Activated naive CD8-positive, alpha-beta T cell treated with anti-CD3 and anti-CD28 coated beads, Interleukin-2, amount 10 ng/mL, durations not matched to agents 7 days and 5 days (primary cell): ENCODE results near the gene TGFBR3L. TPM values are rescaled to one million over a fixed set of nuclear protein-coding genes. Genes with fewer than 3 reads are reported as not detected.
"Not testable (repeated sequence)": the region's sequence is repeated elsewhere in the genome, so short reads cannot be mapped to it uniquely, and the experiment has no call there.

Source experiments
- ATAC-seq: fragments of 150-1000 bp; cut with Tn5 transposase; one replicate; pipeline ENCODE4 v1.10.0; 2021; ENCODE audit warnings: low read depth, moderate library complexity
- POLR2A ChIA-PET: fragments of 350-600 bp; sonication (Branson Sonifier 250); formaldehyde crosslinking; loops from one replicate; lab custom pipeline; 2021; ENCODE audit warnings: antibody characterized with exemption; lab: Charles Lee
- DNase-seq: peaks from one replicate; pipeline ENCODE4 v3.0.0; 2021
- H3K27ac Mint-ChIP-seq: one replicate; pipeline ENCODE4 v1.8.0; 2022; ENCODE audit warnings: mild to moderate bottlenecking, mixed read lengths
- H3K27me3 Mint-ChIP-seq: one replicate; pipeline ENCODE4 v1.8.0; 2022; ENCODE audit warnings: mild to moderate bottlenecking, moderate library complexity, mixed read lengths
- H3K36me3 Mint-ChIP-seq: one replicate; pipeline ENCODE4 v1.8.0; 2021; ENCODE audit warnings: mild to moderate bottlenecking, mixed read lengths
- H3K4me1 Mint-ChIP-seq: one replicate; pipeline ENCODE4 v1.8.0; 2021; ENCODE audit warnings: mixed read lengths
- H3K4me3 Mint-ChIP-seq: one replicate; pipeline ENCODE4 v1.8.0; 2022; ENCODE audit warnings: mild to moderate bottlenecking, moderate library complexity, mixed read lengths
- H3K9me3 Mint-ChIP-seq: one replicate; pipeline ENCODE4 v1.8.0; 2021; ENCODE audit warnings: mixed read lengths
- total RNA-seq, 2 experiments: library from RNA; stranded (reverse); gene quantifications; one replicate each; pipeline ENCODE4 v1.2.3, GENCODE V29; 2021

The TGFBR3L gene
- total RNA-seq, 2 experiments from 2014 or later: 2.2 to 3.6 TPM

DNA sequence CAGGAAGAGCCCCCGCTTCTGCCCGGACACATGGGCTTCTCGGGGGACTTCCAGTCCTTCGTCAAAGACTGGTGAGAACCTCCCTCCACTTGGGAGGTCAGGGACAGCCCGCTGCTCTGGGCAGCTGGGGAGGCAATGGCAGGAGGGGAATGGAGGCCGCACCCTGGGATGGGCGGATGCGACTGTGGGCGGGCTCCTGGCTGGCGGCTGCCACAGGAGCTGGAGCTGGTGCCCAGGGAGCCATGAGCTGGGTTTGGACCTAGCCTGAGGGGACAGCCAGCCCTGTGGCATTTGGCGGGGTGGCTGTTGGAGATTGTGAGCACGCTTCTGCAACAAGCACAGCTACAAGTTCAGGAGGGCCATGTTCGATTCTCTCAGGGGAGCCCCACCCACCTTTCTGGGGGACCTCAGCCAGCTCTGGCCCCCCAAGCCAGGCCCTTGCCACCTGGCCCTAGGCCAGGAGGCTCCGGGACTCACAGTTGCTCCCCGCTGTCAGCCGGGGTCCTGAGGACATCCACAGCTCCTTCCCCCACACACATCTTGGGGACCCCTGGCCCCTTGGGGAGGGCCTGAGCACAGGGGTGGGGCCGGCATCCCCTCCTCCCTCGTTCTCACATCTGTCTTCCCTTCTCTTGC, 3.0 kb upstream of the TGFBR3L start:
- Mint-ChIP-seq H3K4me1 (peaks cover 4% of the 10 kb centered on the region), H3K4me3 (no peak overlapping the region), H3K27me3 (peaks cover 16% of the 10 kb centered on the region), H3K9me3 (no peaks in the 10 kb centered on the region), H3K36me3 (peaks cover 8% of the 10 kb centered on the region), H3K27ac (no peak overlapping the region)
- DNase-seq: no peak
- ATAC-seq: no peak
- POLR2A ChIA-PET: interaction anchor here (1.8 kb wide), 1 partner anchor 8 kb away, joined by 5 read pairs; the partner anchor contains the start of gene MAP2K7

GRCh38 chr19:7912144-7912696, 2.4 kb upstream of the TGFBR3L start:
- Mint-ChIP-seq H3K4me3 (no peak overlapping the region), H3K36me3 (peaks cover 8% of the 10 kb centered on the region), H3K9me3 (no peaks in the 10 kb centered on the region), H3K27me3 (peaks cover 20% of the 10 kb centered on the region), H3K4me1 (peaks cover 4% of the 10 kb centered on the region), H3K27ac (no peak overlapping the region)
- ATAC-seq: no peak
- DNase-seq: no peak
- POLR2A ChIA-PET: interaction anchor here (1.8 kb wide), 1 partner anchor 9 kb away, joined by 5 read pairs; the partner anchor contains the start of gene MAP2K7

GRCh38 chr19:7912697-7913564, 1.7 kb upstream of the TGFBR3L start:
- DNase-seq: no peak
- H3K4me3 Mint-ChIP-seq: no peak overlapping the region
- POLR2A ChIA-PET: interaction anchor here (1.8 kb wide), 1 partner anchor 9 kb away, joined by 5 read pairs; the partner anchor contains the start of gene MAP2K7

GRCh38 chr19:7913652-7914051, 978 bp upstream of the TGFBR3L start:
- Mint-ChIP-seq H3K27ac (no peak overlapping the region), H3K4me1 (peaks cover 8% of the 10 kb centered on the region), H3K4me3 (no peak overlapping the region), H3K27me3 (peaks cover 31% of the 10 kb centered on the region), H3K9me3 (no peaks in the 10 kb centered on the region), H3K36me3 (peaks cover 10% of the 10 kb centered on the region)
- ATAC-seq (no peak), DNase-seq (no peak)
- POLR2A ChIA-PET: no interaction called here

More at GRCh38 chr19:7912697-7913564, 1.7 kb upstream of the TGFBR3L start:
- H3K9me3 Mint-ChIP-seq: no peaks in the 10 kb centered on the region
- H3K27me3 Mint-ChIP-seq: peaks cover 24% of the 10 kb centered on the region
- peaks cover 9% of the 10 kb centered on the region for H3K36me3 Mint-ChIP-seq
- ATAC-seq: no peak
- peaks cover 5% of the 10 kb centered on the region for H3K4me1 Mint-ChIP-seq
- H3K27ac Mint-ChIP-seq: no peak overlapping the region

- H3K27me3 Mint-ChIP-seq: peaks cover 34% of the 10 kb centered on the region
- H3K4me1 Mint-ChIP-seq: peaks cover 8% of the 10 kb centered on the region
- DNase-seq: no peak
- POLR2A ChIA-PET: no interaction called here
- H3K4me3 Mint-ChIP-seq: no peak overlapping the region
- no peaks in the 10 kb centered on the region for H3K9me3 Mint-ChIP-seq
- H3K27ac Mint-ChIP-seq: no peak overlapping the region
- H3K36me3 Mint-ChIP-seq: peaks cover 10% of the 10 kb centered on the region
- no peak for ATAC-seq
These were observed 531 bp upstream of the TGFBR3L start for GRCh38 chr19:7914099-7914498.

DNA sequence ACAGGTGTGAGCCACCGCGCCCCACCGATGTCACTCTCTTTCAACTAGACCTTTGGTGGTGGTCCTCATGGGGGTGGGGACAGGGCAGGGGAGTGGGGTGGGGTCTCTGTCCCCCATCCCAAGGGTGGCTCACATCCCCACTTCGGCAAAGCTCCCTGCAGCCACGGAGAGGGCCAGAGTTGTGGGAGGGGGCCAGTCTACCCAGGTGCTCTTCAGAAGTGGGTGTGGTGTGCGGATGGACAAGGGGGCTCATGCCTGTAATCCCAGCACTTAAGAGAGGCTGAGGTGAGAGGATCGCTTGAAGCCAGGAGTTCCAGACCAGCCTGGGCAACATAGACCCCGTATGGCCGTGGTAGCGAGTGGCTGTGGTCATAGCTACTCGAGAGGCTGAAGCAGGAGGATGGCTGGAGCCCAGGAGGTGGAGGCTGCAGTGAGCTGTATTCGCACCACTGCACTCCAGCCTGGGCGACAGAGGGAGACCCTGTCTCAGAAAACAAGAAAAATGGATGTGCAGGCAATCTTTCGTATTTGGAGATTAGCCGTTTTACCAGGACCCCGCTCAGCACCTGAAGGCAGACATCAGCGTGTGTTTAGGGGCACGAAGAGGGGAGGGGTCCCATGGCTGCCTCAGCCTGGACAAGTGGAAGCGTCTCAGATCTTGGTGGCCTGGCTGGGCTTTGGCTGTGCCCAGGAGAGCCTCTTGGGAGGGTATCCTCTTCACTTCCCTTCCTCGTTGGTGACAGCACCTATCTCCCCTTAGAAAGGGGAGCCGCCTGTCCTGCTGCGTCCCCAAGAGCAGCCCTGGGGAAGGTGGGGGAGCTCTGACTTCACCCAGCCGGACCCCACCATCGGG, 846 bp downstream of the TGFBR3L start:
- DNase-seq (no peak), ATAC-seq (no peak)
- peaks cover 43% of the 10 kb centered on the region for H3K27me3 Mint-ChIP-seq
- no peaks in the 10 kb centered on the region for H3K9me3 Mint-ChIP-seq
- H3K36me3 Mint-ChIP-seq: peaks cover 10% of the 10 kb centered on the region
- POLR2A ChIA-PET: interaction anchor here (1.2 kb wide), 1 partner anchor 12 kb away, joined by 6 read pairs; the partner anchor contains the start of gene MAP2K7
- H3K27ac Mint-ChIP-seq: no peak overlapping the region
- H3K4me3 Mint-ChIP-seq: peak overlapping the region; percentile 57
- peaks cover 15% of the 10 kb centered on the region for H3K4me1 Mint-ChIP-seq

DNA sequence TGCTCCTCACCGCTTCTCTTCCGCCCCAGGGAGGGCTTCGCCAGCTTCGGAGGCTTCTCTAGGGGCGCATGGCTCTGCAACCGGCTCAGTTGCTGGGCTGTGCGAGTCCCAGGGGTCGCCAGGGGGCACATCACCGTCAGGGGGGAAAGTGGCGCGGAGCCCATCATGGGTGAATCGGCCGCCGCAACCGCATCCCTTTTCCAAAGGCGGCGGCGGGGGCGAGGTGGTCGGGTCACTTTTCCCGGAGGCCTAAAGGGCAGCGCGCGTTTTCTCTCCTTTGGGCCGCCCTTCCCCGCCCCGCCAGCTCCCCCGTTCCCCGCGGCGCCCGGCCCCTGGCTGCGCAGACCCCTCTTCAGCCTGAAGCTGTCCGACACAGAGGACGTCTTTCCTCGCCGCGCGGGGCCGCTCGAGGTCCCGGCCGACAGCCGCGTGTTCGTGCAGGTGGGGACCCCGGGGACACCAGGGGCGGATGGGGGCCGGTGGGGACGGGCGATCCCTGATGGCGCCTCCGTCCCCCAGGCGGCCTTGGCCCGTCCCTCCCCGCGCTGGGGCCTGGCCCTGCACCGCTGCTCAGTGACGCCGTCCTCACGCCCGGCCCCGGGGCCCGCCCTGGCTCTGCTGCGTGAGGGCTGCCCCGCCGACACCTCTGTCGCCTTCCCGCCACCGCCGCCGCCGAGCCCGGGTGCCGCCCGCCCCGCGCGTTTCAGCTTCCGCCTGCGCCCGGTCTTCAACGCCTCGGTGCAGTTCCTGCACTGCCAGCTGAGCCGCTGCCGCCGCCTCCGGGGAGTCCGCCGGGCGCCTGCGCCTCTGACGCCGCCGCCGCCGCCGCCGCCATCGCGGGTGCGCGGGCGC, 1.7 kb downstream of the TGFBR3L start:
- POLR2A ChIA-PET: interaction anchor here (1.2 kb wide), 1 partner anchor 13 kb away, joined by 6 read pairs; the partner anchor contains the start of gene MAP2K7
- H3K36me3 Mint-ChIP-seq: peaks cover 7% of the 10 kb centered on the region
- ATAC-seq (peak; percentile 9), DNase-seq (peak; percentile 78)
- peaks cover 18% of the 10 kb centered on the region for H3K4me1 Mint-ChIP-seq
- peaks cover 43% of the 10 kb centered on the region for H3K27me3 Mint-ChIP-seq
- H3K27ac Mint-ChIP-seq: no peak overlapping the region
- peak overlapping the region; percentile 78 for H3K4me3 Mint-ChIP-seq
- H3K9me3 Mint-ChIP-seq: no peaks in the 10 kb centered on the region

DNA sequence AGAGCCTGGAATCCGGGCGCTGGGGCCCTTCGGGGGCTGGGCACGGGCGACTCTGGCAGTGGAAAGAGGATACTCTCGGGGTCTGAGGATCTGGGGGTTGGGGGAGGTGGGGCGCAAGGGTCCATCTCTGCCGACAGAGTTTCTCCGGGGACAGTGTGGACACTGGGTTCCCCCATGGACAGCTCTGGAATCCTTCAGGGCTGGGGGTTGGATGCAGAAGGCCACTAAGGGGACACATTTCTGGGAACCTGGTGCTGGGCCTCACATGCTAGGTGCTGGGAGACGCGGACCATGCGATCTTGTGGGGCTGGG, 2.3 kb downstream of the TGFBR3L start:
- peaks cover 43% of the 10 kb centered on the region for H3K27me3 Mint-ChIP-seq
- H3K36me3 Mint-ChIP-seq: peaks cover 6% of the 10 kb centered on the region
- peak overlapping the region; percentile 78 for H3K4me3 Mint-ChIP-seq
- H3K27ac Mint-ChIP-seq: peak overlapping the region; percentile 56
- no peak for DNase-seq
- H3K9me3 Mint-ChIP-seq: no peaks in the 10 kb centered on the region
- POLR2A ChIA-PET: interaction anchor here (0.9 kb wide), 1 partner anchor 13 kb away, joined by 4 read pairs; the partner anchor contains the start of gene MAP2K7
- no peak for ATAC-seq
- peaks cover 20% of the 10 kb centered on the region for H3K4me1 Mint-ChIP-seq

DNA sequence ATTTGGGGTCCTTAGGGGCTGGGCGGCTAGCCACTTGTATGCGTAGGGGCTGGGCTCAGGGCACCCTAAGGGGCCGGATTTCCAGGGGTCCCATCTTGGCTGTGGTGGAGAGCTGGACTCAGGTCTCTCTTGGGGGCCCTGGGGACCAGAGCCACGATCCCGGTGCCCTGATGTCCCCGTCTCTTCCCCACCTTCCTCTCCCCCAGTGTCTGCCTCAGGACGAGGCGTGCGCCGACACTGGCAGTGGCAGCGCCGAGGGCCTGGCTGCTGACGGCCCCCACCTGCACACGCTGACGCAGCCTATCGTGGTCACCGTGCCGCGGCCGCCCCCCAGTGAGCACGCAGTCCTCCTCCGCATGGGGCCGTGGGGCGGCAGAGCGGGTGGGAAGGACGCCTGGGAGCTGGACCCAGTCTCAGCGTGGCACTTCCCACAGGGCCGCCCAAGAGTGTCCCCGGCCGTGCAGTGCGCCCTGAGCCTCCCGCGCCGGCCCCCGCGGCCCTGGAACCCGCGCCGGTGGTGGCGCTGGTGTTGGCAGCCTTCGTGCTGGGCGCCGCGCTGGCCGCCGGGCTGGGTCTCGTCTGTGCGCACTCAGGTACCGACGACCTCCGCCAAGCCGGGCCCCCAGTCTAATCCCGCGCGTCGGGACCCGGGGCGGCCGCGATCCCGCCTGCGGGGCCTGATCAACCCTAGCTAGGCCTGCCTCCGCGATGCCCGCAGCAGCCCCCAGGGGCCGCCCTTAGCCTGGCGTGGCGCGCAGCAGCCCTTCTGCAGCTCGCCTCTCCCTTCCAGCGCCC, 2.8 kb downstream of the TGFBR3L start:
- peaks cover 5% of the 10 kb centered on the region for H3K36me3 Mint-ChIP-seq
- peak; percentile 73 for DNase-seq
- H3K4me1 Mint-ChIP-seq: peaks cover 22% of the 10 kb centered on the region
- peak; percentile 11 for ATAC-seq
- H3K9me3 Mint-ChIP-seq: no peaks in the 10 kb centered on the region
- H3K27me3 Mint-ChIP-seq: peaks cover 43% of the 10 kb centered on the region
- H3K27ac Mint-ChIP-seq: peak overlapping the region; percentile 38
- peak overlapping the region; percentile 78 for H3K4me3 Mint-ChIP-seq
- POLR2A ChIA-PET: interaction anchor here (0.6 to 1.9 kb wide), 4 partner anchors 14 to 26 kb away, joined by 3 to 4 read pairs (median 4); partner anchors contain the start of genes MAP2K7 and TIMM44

GRCh38 chr19:7918062-7918614, 3.5 kb downstream of the TGFBR3L start:
- peaks cover 43% of the 10 kb centered on the region for H3K27me3 Mint-ChIP-seq
- not testable (repeated sequence) for H3K9me3 Mint-ChIP-seq, H3K36me3 Mint-ChIP-seq, DNase-seq, ATAC-seq, H3K27ac Mint-ChIP-seq
- H3K4me1 Mint-ChIP-seq: peaks cover 22% of the 10 kb centered on the region
- POLR2A ChIA-PET: interaction anchor here (0.6 to 1.9 kb wide), 3 partner anchors 15 to 25 kb away, joined by 3 to 4 read pairs (median 4); partner anchors contain the start of genes MAP2K7 and TIMM44
- peak overlapping the region; percentile 61 for H3K4me3 Mint-ChIP-seq
